ENCODE measurements around the gene KCNQ1. TPM values are rescaled to one million over a fixed set of nuclear protein-coding genes. Genes with fewer than 3 reads are reported as not detected.
A peak's percentile ranks its signal among the peaks of the same experiment; 100 is the strongest.

Gene KCNQ1
- total and polyA plus RNA-seq, 9 of the 15 experiments (the other 6 are each of a cell fraction or from before 2014, with no cell fraction given) = 0.44 TPM; not detected in 8

DNA sequence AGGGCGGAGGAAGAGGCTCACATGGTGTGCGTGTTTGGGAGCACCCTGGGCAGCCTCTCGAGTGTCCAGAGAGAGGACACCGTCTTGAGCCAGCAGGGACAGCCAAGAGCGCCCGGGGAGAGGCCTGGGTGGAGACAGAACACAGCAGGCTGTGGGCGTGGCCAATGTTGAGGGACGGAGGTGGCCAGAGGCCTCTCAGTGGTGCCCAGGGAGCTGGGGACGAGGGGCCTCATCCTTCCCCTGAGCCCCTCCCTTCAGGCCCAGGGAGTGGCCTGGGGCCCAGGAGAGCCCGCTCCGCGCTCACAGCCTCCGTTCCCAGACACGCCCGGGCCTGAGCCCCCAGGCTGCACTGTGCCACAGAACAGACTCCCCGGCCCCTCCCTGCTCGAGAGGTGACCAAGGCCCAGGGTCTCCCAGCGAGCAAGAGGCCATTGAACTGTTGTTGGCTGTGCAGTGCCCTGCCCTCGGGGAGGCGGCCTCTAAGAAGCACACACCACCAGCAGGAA, 392.3 kb downstream of the KCNQ1 start (continued):
- TF ChIP-seq, protein P1, sequence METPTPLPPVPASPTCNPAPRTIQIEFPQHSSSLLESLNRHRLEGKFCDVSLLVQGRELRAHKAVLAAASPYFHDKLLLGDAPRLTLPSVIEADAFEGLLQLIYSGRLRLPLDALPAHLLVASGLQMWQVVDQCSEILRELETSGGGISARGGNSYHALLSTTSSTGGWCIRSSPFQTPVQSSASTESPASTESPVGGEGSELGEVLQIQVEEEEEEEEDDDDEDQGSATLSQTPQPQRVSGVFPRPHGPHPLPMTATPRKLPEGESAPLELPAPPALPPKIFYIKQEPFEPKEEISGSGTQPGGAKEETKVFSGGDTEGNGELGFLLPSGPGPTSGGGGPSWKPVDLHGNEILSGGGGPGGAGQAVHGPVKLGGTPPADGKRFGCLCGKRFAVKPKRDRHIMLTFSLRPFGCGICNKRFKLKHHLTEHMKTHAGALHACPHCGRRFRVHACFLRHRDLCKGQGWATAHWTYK (CRISPR knock-in tag; IDR thresholded peaks at IDR 0.05) = no peak
- TF ChIP-seq SP1 (CRISPR knock-in tag; IDR thresholded peaks at IDR 0.05) (0 out of 2 replicates have a peak, but pooled peaks have one; percentile 47), LARP7 (IDR thresholded peaks at IDR 0.05) (no peak), TAF15 (IDR thresholded peaks at IDR 0.05; ENCODE audit: low read depth, low read length) (no peak), ZNF696 (CRISPR knock-in tag; conservative IDR thresholded peaks at IDR 0.05) (no peak), ZKSCAN1 (IDR thresholded peaks at IDR 0.05; ENCODE audit: low read depth, low read length) (no peak)
- TF ChIP-seq, protein P2, sequence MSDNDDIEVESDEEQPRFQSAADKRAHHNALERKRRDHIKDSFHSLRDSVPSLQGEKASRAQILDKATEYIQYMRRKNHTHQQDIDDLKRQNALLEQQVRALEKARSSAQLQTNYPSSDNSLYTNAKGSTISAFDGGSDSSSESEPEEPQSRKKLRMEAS (CRISPR knock-in tag; IDR thresholded peaks at IDR 0.05) = 0 out of 2 replicates have a peak, but pooled peaks have one; percentile 1
- TF ChIP-seq, protein P3, sequence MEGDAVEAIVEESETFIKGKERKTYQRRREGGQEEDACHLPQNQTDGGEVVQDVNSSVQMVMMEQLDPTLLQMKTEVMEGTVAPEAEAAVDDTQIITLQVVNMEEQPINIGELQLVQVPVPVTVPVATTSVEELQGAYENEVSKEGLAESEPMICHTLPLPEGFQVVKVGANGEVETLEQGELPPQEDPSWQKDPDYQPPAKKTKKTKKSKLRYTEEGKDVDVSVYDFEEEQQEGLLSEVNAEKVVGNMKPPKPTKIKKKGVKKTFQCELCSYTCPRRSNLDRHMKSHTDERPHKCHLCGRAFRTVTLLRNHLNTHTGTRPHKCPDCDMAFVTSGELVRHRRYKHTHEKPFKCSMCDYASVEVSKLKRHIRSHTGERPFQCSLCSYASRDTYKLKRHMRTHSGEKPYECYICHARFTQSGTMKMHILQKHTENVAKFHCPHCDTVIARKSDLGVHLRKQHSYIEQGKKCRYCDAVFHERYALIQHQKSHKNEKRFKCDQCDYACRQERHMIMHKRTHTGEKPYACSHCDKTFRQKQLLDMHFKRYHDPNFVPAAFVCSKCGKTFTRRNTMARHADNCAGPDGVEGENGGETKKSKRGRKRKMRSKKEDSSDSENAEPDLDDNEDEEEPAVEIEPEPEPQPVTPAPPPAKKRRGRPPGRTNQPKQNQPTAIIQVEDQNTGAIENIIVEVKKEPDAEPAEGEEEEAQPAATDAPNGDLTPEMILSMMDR (IDR thresholded peaks at IDR 0.05 in 2 of 3, conservative IDR thresholded peaks at IDR 0.05 in 1 of 3; ENCODE audit: insufficient read depth in 2 of 3, low read depth in 1 of 3, low read length in 3 of 3) = peak; percentile 59 to 67 (median 62)
- TF ChIP-seq, protein P4, sequence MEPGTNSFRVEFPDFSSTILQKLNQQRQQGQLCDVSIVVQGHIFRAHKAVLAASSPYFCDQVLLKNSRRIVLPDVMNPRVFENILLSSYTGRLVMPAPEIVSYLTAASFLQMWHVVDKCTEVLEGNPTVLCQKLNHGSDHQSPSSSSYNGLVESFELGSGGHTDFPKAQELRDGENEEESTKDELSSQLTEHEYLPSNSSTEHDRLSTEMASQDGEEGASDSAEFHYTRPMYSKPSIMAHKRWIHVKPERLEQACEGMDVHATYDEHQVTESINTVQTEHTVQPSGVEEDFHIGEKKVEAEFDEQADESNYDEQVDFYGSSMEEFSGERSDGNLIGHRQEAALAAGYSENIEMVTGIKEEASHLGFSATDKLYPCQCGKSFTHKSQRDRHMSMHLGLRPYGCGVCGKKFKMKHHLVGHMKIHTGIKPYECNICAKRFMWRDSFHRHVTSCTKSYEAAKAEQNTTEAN (CRISPR knock-in tag; IDR thresholded peaks at IDR 0.05) = no peak
